GM18870 (cell line): Measurements from ENCODE around the gene HOXB4.

Source experiments
- ATAC-seq: cut with Tn5 transposase; IDR thresholded peaks from one replicate; pipeline ENCODE4 v1.9.1; 2021; ENCODE audit warnings: moderate library complexity; ENCODE audit not compliant: unreplicated experiment

HOXB4 gene

GRCh38 chr17:48561884-48562810, 16.0 kb downstream of the HOXB4 start:
- peak; percentile 57 for ATAC-seq

- ATAC-seq, result no peak
Measured at GRCh38 chr17:48559840-48560817, 18.0 kb downstream of the HOXB4 start.

- no peak for ATAC-seq
Measured at GRCh38 chr17:48559122-48559839, 18.9 kb downstream of the HOXB4 start.

GRCh38 chr17:48558831-48559121, 19.4 kb downstream of the HOXB4 start:
- ATAC-seq, result no peak

GRCh38 chr17:48558057-48558830, 19.9 kb downstream of the HOXB4 start:
- no peak for ATAC-seq

- no peak for ATAC-seq
Measured at GRCh38 chr17:48556576-48557401, 21.4 kb downstream of the HOXB4 start.

- ATAC-seq, result no peak
Measured at GRCh38 chr17:48556229-48556575, 21.9 kb downstream of the HOXB4 start.

- no peak for ATAC-seq
Measured at GRCh38 chr17:48555258-48556228, 22.6 kb downstream of the HOXB4 start.

GRCh38 chr17:48554412-48555257, 23.5 kb downstream of the HOXB4 start:
- ATAC-seq, result no peak

GRCh38 chr17:48553826-48554225, 24.3 kb downstream of the HOXB4 start:
- ATAC-seq, result no peak

- ATAC-seq, result no peak
Measured at GRCh38 chr17:48553190-48553547, 25.0 kb downstream of the HOXB4 start.

GRCh38 chr17:48552466-48553189, 25.5 kb downstream of the HOXB4 start:
- ATAC-seq, result no peak

GRCh38 chr17:48551596-48552465, 26.3 kb downstream of the HOXB4 start:
- no peak for ATAC-seq

- ATAC-seq, result no peak
Measured at GRCh38 chr17:48551214-48551555, 27.0 kb downstream of the HOXB4 start.

- ATAC-seq, result no peak
Measured at GRCh38 chr17:48550502-48551213, 27.5 kb downstream of the HOXB4 start.
